ENCODE data around the gene ARFGAP2.
A peak's percentile ranks its signal among the peaks of the same experiment; 100 is the strongest.

ARFGAP2 gene

GRCh38 chr11:47165253-47165840, 11.3 kb downstream of the ARFGAP2 start:
- Histone ChIP-seq H3K4me1 (ENCODE audit: insufficient read depth, low read length) (no peaks in the 10 kb centered on the region), H3K9me3 (ENCODE audit: insufficient read depth, low read depth, low read length) (no peaks in the 10 kb centered on the region), H3K27ac (ENCODE audit: low read depth, low read length) (no peak overlapping the region), H3K36me3 (ENCODE audit: insufficient read depth, low read length) (peaks cover 67% of the 10 kb centered on the region), H3K4me3 (ENCODE audit: low read length) (no peak overlapping the region), H3K9ac (ENCODE audit: low read depth, low read length) (no peak overlapping the region), H3K27me3 (ENCODE audit: insufficient read depth, low read length) (no peaks in the 10 kb centered on the region)
- WGBS: 95% methylated on average over 16 of the region's 16 CpGs

GRCh38 chr11:47164321-47164720, 12.4 kb downstream of the ARFGAP2 start:
- Histone ChIP-seq H3K9ac (ENCODE audit: low read depth, low read length) (no peak overlapping the region), H3K27me3 (ENCODE audit: insufficient read depth, low read length) (no peaks in the 10 kb centered on the region), H3K36me3 (ENCODE audit: insufficient read depth, low read length) (peaks cover 59% of the 10 kb centered on the region), H3K4me1 (ENCODE audit: insufficient read depth, low read length) (no peaks in the 10 kb centered on the region), H3K27ac (ENCODE audit: low read depth, low read length) (no peak overlapping the region), H3K4me3 (ENCODE audit: low read length) (no peak overlapping the region), H3K9me3 (ENCODE audit: insufficient read depth, low read depth, low read length) (no peaks in the 10 kb centered on the region)
- WGBS: 93% methylated on average over 4 of the region's 4 CpGs

GRCh38 chr11:47163898-47164297, 12.8 kb downstream of the ARFGAP2 start:
- no peak overlapping the region for H3K27ac ChIP-seq (ENCODE audit: low read depth, low read length)
- peaks cover 56% of the 10 kb centered on the region for H3K36me3 ChIP-seq (ENCODE audit: insufficient read depth, low read length)
- H3K4me3 ChIP-seq (ENCODE audit: low read length): no peak overlapping the region
- no peaks in the 10 kb centered on the region for H3K4me1 ChIP-seq (ENCODE audit: insufficient read depth, low read length)
- H3K27me3 ChIP-seq (ENCODE audit: insufficient read depth, low read length): no peaks in the 10 kb centered on the region
- H3K9me3 ChIP-seq (ENCODE audit: insufficient read depth, low read depth, low read length): no peaks in the 10 kb centered on the region
- WGBS: 97% methylated on average over 15 of the region's 15 CpGs
- no peak overlapping the region for H3K9ac ChIP-seq (ENCODE audit: low read depth, low read length)

GRCh38 chr11:47163193-47163592, 13.5 kb downstream of the ARFGAP2 start:
- Histone ChIP-seq H3K9ac (ENCODE audit: low read depth, low read length) (no peak overlapping the region), H3K9me3 (ENCODE audit: insufficient read depth, low read depth, low read length) (no peaks in the 10 kb centered on the region), H3K4me1 (ENCODE audit: insufficient read depth, low read length) (no peaks in the 10 kb centered on the region), H3K27ac (ENCODE audit: low read depth, low read length) (no peak overlapping the region), H3K36me3 (ENCODE audit: insufficient read depth, low read length) (peaks cover 49% of the 10 kb centered on the region), H3K4me3 (ENCODE audit: low read length) (no peak overlapping the region), H3K27me3 (ENCODE audit: insufficient read depth, low read length) (no peaks in the 10 kb centered on the region)
- 75% methylated on average over 3 of the region's 3 CpGs for WGBS

GRCh38 chr11:47162426-47162825, 14.3 kb downstream of the ARFGAP2 start:
- H3K27me3 ChIP-seq (ENCODE audit: insufficient read depth, low read length): no peaks in the 10 kb centered on the region
- H3K36me3 ChIP-seq (ENCODE audit: insufficient read depth, low read length): peaks cover 41% of the 10 kb centered on the region
- H3K9ac ChIP-seq (ENCODE audit: low read depth, low read length): no peak overlapping the region
- H3K4me1 ChIP-seq (ENCODE audit: insufficient read depth, low read length): no peaks in the 10 kb centered on the region
- 84% methylated on average over 5 of the region's 5 CpGs for WGBS
- no peaks in the 10 kb centered on the region for H3K9me3 ChIP-seq (ENCODE audit: insufficient read depth, low read depth, low read length)
- no peak overlapping the region for H3K27ac ChIP-seq (ENCODE audit: low read depth, low read length)
- no peak overlapping the region for H3K4me3 ChIP-seq (ENCODE audit: low read length)

- Histone ChIP-seq H3K27me3 (ENCODE audit: insufficient read depth, low read length) (no peaks in the 10 kb centered on the region), H3K9me3 (ENCODE audit: insufficient read depth, low read depth, low read length) (no peaks in the 10 kb centered on the region), H3K9ac (ENCODE audit: low read depth, low read length) (no peak overlapping the region), H3K27ac (ENCODE audit: low read depth, low read length) (no peak overlapping the region), H3K4me3 (ENCODE audit: low read length) (no peak overlapping the region), H3K36me3 (ENCODE audit: insufficient read depth, low read length) (peaks cover 36% of the 10 kb centered on the region), H3K4me1 (ENCODE audit: insufficient read depth, low read length) (no peaks in the 10 kb centered on the region)
- WGBS: 88% methylated on average over 9 of the region's 9 CpGs
Observed at GRCh38 chr11:47161890-47162289, 14.8 kb downstream of the ARFGAP2 start.

- Histone ChIP-seq H3K36me3 (ENCODE audit: insufficient read depth, low read length) (peaks cover 30% of the 10 kb centered on the region), H3K4me1 (ENCODE audit: insufficient read depth, low read length) (no peaks in the 10 kb centered on the region), H3K9me3 (ENCODE audit: insufficient read depth, low read depth, low read length) (no peaks in the 10 kb centered on the region), H3K27me3 (ENCODE audit: insufficient read depth, low read length) (no peaks in the 10 kb centered on the region), H3K4me3 (ENCODE audit: low read length) (no peak overlapping the region), H3K9ac (ENCODE audit: low read depth, low read length) (no peak overlapping the region), H3K27ac (ENCODE audit: low read depth, low read length) (peak overlapping the region; percentile 37; the same call in 1 of the 2 replicates)
- 63% methylated on average over 14 of the region's 14 CpGs for WGBS
Observed at GRCh38 chr11:47161134-47161854, 15.4 kb downstream of the ARFGAP2 start.

- H3K9me3 ChIP-seq (ENCODE audit: insufficient read depth, low read depth, low read length): no peaks in the 10 kb centered on the region
- H3K9ac ChIP-seq (ENCODE audit: low read depth, low read length): no peak overlapping the region
- H3K27ac ChIP-seq (ENCODE audit: low read depth, low read length): no peak overlapping the region
- peaks cover 24% of the 10 kb centered on the region for H3K36me3 ChIP-seq (ENCODE audit: insufficient read depth, low read length)
- no peaks in the 10 kb centered on the region for H3K4me1 ChIP-seq (ENCODE audit: insufficient read depth, low read length)
- H3K4me3 ChIP-seq (ENCODE audit: low read length): no peak overlapping the region
- H3K27me3 ChIP-seq (ENCODE audit: insufficient read depth, low read length): no peaks in the 10 kb centered on the region
- WGBS: 95% methylated on average over 5 of the region's 5 CpGs
Observed at GRCh38 chr11:47160753-47161133, 15.9 kb downstream of the ARFGAP2 start.

- H3K4me1 ChIP-seq (ENCODE audit: insufficient read depth, low read length): peaks cover 5% of the 10 kb centered on the region; the same call in 1 of the 2 replicates
- H3K27me3 ChIP-seq (ENCODE audit: insufficient read depth, low read length): no peaks in the 10 kb centered on the region
- H3K36me3 ChIP-seq (ENCODE audit: insufficient read depth, low read length): no peaks in the 10 kb centered on the region
- H3K4me3 ChIP-seq (ENCODE audit: low read length): no peak overlapping the region
- H3K9ac ChIP-seq (ENCODE audit: low read depth, low read length): no peak overlapping the region
- WGBS: 95% methylated on average over 5 of the region's 5 CpGs
- H3K9me3 ChIP-seq (ENCODE audit: insufficient read depth, low read depth, low read length): no peaks in the 10 kb centered on the region
- H3K27ac ChIP-seq (ENCODE audit: low read depth, low read length): no peak overlapping the region
Observed at GRCh38 chr11:47158242-47158641, 18.4 kb downstream of the ARFGAP2 start.

- 93% methylated on average over 8 of the region's 8 CpGs for WGBS
- H3K36me3 ChIP-seq (ENCODE audit: insufficient read depth, low read length): no peaks in the 10 kb centered on the region
- no peak overlapping the region for H3K9ac ChIP-seq (ENCODE audit: low read depth, low read length)
- no peaks in the 10 kb centered on the region for H3K9me3 ChIP-seq (ENCODE audit: insufficient read depth, low read depth, low read length)
- peaks cover 6% of the 10 kb centered on the region; the same call in 1 of the 2 replicates for H3K4me1 ChIP-seq (ENCODE audit: insufficient read depth, low read length)
- H3K27me3 ChIP-seq (ENCODE audit: insufficient read depth, low read length): no peaks in the 10 kb centered on the region
- no peak overlapping the region for H3K27ac ChIP-seq (ENCODE audit: low read depth, low read length)
- no peak overlapping the region for H3K4me3 ChIP-seq (ENCODE audit: low read length)
Observed at GRCh38 chr11:47157805-47158204, 18.9 kb downstream of the ARFGAP2 start.

GRCh38 chr11:47156951-47157350, 19.7 kb downstream of the ARFGAP2 start:
- Histone ChIP-seq H3K27me3 (ENCODE audit: insufficient read depth, low read length) (no peaks in the 10 kb centered on the region), H3K4me1 (ENCODE audit: insufficient read depth, low read length) (peaks cover 6% of the 10 kb centered on the region; the same call in 1 of the 2 replicates), H3K27ac (ENCODE audit: low read depth, low read length) (no peak overlapping the region), H3K36me3 (ENCODE audit: insufficient read depth, low read length) (no peaks in the 10 kb centered on the region), H3K9ac (ENCODE audit: low read depth, low read length) (no peak overlapping the region), H3K4me3 (ENCODE audit: low read length) (no peak overlapping the region), H3K9me3 (ENCODE audit: insufficient read depth, low read depth, low read length) (no peaks in the 10 kb centered on the region)
- 95% methylated on average over 20 of the region's 20 CpGs for WGBS

All from HUES64 (cell line).